Heart right ventricle (tissue), 16 donors: ENCODE measurements around the gene ARHGEF6. TPM values are rescaled to one million over a fixed set of nuclear protein-coding genes. Genes with fewer than 3 reads are reported as not detected.

Source experiments
- ATAC-seq, 8 donors: fragments of 200-7000 bp; cut with Tn5 transposase; one replicate each; pipeline ENCODE4 v1.9.1; 2020; ENCODE audit warnings: mild to moderate bottlenecking in 8 of 8, moderate library complexity in 8 of 8, moderate number of reproducible peaks in 1 of 8
- DNase-seq, 2 donors: peaks; one replicate each; pipeline ENCODE4 v3.0.0-alpha.2; 2020
- H3K27ac ChIP-seq, 10 donors: fragments of 200-600 bp; sonication (generic) in 2 of 10; one replicate each; pipeline versions ENCODE4 v1.5.0 to v1.8.0; 2020 to 2022; ENCODE audit warnings: mild to moderate bottlenecking in 3 of 10
- H3K27me3 ChIP-seq, 7 donors: fragments of 200-600 bp; one replicate each; pipeline ENCODE4 v1.8.0; 2021 to 2022; ENCODE audit warnings: mild to moderate bottlenecking in 2 of 7
- H3K36me3 ChIP-seq, 9 donors: fragments of 200-600 bp; sonication (generic) in 1 of 9; one replicate each; pipeline versions ENCODE4 v1.5.0 to v1.8.0; 2020 to 2022; ENCODE audit warnings: mild to moderate bottlenecking in 2 of 9
- H3K4me1 ChIP-seq, 9 donors: fragments of 200-600 bp; sonication (generic) in 1 of 9; one replicate each; pipeline versions ENCODE4 v1.5.0 to v1.8.0; 2020 to 2022; ENCODE audit warnings: mild to moderate bottlenecking in 4 of 9
- H3K4me3 ChIP-seq, 10 donors: fragments of 200-600 bp; sonication (generic) in 2 of 10; one replicate each; pipeline versions ENCODE4 v1.5.0 to v1.8.0; 2020 to 2022; ENCODE audit warnings: mild to moderate bottlenecking in 7 of 10, moderate library complexity in 2 of 10
- H3K9me3 ChIP-seq, 11 donors: fragments of 200-600 bp in 10 of 11; sonication (generic) in 2 of 11; one replicate each; pipeline versions ENCODE4 v1.5.0 to v1.8.0; 2013 to 2022; ENCODE audit warnings: mild to moderate bottlenecking in 2 of 11, control low read depth in 1 of 11, moderate library complexity in 1 of 11
- WGBS, 2 donors: extraction: QIAGEN DNeasy Blood & Tissue Kit; methylation state at CpG; one replicate each; pipeline ENCODE4 v1.1.7; 2013; ENCODE audit warnings: inconsistent platforms in 1 of 2; 5-methylcytosine and 5-hydroxymethylcytosine counted together
- intact Hi-C, 10 donors: fragments of 100-400 bp; cut with DNase I; formaldehyde crosslinking; loops; one replicate each; pipeline versions ENCODE4 v1.11.1 to v1.14.2; 2022
- polyA plus RNA-seq, 2 donors: library from polyadenylated mRNA; stranded (reverse); fragments of 200-250 nt; gene quantifications; one replicate each; pipeline ENCODE4 v1.2.3, GENCODE V29; 2013
- total RNA-seq, 10 donors: library from RNA; stranded (reverse); fragmentation: NEBNext Ultra II Directional in 3 of 10; extraction: Animal tissue kit (Norgen Biotek cat#: 25700) in 3 of 10; gene quantifications; one replicate each; pipeline versions ENCODE4 v1.2.1 to v1.2.4, GENCODE V29; 2021 to 2023
- TF ChIP-seq, protein P1 (sequence below), 9 donors: fragments of 200-600 bp; sonication (generic) in 2 of 9; IDR thresholded peaks; one replicate each; pipeline versions ENCODE4 v1.5.0 to v1.8.0; 2021 to 2022; ENCODE audit warnings: antibody characterized with exemption in 9 of 9, mild to moderate bottlenecking in 5 of 9, moderate library complexity in 1 of 9
- donor health status: Arrhythmogenic right ventricular cardiomyopathy.
- donor health status: ischemic (EF 13 %, LVEDD 7.1; RV severe dilation, severe dysfunction).
- donor health status: healthy with polysubstance abuse.
- donor health status: DM: no; HTN: yes; CAD: no.
- donor health status: DM: no; HTN: no; CAD: no.
- donor health status: ischemic (EF 25% LVEDD 6.9; RV normal size, moderate dysfunction).
- donor health status: ischemic (EF 25% LVEDD 5.7; RV mildly dilated, moderate dysfunction).
- donor health status: healthy.
- donor health status: DM: yes; HTN: yes; CAD: no.
- donor health status: Ischemic cardiomyopathy.
- donor health status: ischemic (EF 35%, LVEDD 5.7; RV mildly dilated, moderate dysfunction).
- donor health status: nonischemic (EF 11% LVEDD 7.7; RV severe dilation, severe dysfunction).
- donor health status: DM: yes; HTN: yes; CAD: no.
- donor health status: PGD.
- donor health status: ischemic (EF 29% LVEDD 5.4; RV normal size, mild dysfunction).
- donor health status: nonischemic (EF 23%, LVEDD 6.1; RV moderate dilation, normal function).

The ARHGEF6 gene
- total and polyA plus RNA-seq, 12 donors: 15.3 to 88.0 (median 50.2) TPM

DNA sequence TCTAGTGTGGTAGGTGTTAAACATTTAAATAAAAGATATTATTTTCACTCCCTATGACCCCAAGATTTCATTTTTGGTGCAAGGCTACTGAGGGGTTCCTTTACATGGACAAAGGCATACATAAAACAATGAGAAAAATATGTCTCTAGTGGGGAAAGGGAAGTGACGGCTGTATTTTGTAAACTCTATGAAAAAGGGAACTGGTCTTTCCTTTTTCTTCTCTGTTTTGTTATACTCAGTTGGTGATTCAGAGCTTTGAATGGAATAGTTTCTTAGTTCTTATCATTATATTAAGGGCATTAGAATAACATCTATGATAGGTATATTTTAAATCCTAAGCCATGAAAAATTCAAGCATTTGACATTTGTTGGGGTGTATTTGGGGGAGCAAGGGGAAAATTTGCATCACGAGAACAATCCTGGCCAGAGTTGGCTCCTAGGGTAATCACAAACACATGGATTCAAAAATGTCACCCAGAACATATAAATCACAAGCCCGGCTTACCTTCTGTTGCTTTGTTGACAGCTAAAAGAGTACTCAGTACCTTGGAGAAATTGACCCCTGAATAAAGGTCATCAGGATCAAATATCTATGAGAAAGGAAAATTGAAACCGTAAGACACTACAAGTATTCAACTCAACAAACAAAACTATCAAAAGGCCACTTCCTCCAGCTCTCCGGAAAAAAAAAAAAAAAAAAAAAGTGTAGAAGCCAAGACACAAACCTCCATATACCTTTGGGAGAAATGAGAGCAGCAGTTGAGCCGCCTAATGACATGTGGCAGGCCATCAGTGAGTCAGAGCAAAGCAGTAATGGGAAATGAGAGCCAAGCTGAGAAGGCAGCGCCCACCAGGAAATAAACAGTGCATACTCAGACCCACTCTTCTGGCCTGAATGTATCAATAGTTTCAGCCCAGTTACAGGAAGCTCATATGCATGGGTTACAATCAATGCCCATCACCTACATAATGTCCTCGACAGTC is 33.4 kb downstream of the ARHGEF6 start:
- H3K4me1 ChIP-seq: peaks cover 0 to 77% (median 37%) of the 10 kb centered on the region in 9 donors
- WGBS, 2 donors: 54 to 64% methylated on average over 8 of the region's 8 CpGs
- peaks cover 0 to 7% (median 0%) of the 10 kb centered on the region in 7 donors for H3K27me3 ChIP-seq
- intact Hi-C loops: loop anchor here in 1 of 10 donors (2.0 kb wide), 1 partner anchor 34 kb away; no protein-coding TSS in a partner anchor
- no peaks in the 10 kb centered on the region for H3K9me3 ChIP-seq
- TF ChIP-seq, protein P1, sequence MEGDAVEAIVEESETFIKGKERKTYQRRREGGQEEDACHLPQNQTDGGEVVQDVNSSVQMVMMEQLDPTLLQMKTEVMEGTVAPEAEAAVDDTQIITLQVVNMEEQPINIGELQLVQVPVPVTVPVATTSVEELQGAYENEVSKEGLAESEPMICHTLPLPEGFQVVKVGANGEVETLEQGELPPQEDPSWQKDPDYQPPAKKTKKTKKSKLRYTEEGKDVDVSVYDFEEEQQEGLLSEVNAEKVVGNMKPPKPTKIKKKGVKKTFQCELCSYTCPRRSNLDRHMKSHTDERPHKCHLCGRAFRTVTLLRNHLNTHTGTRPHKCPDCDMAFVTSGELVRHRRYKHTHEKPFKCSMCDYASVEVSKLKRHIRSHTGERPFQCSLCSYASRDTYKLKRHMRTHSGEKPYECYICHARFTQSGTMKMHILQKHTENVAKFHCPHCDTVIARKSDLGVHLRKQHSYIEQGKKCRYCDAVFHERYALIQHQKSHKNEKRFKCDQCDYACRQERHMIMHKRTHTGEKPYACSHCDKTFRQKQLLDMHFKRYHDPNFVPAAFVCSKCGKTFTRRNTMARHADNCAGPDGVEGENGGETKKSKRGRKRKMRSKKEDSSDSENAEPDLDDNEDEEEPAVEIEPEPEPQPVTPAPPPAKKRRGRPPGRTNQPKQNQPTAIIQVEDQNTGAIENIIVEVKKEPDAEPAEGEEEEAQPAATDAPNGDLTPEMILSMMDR (IDR thresholded peaks at IDR 0.05): no peak
- no peak overlapping the region for H3K4me3 ChIP-seq
- peak overlapping the region in 9 of 10 donors; percentile 10 to 82 (median 39) for H3K27ac ChIP-seq
- ATAC-seq (peak in 4 of 8 donors; percentile 30 to 75 (median 61)), DNase-seq (no peak)
- H3K36me3 ChIP-seq: peaks cover 0 to 31% (median 0%) of the 10 kb centered on the region in 9 donors

DNA sequence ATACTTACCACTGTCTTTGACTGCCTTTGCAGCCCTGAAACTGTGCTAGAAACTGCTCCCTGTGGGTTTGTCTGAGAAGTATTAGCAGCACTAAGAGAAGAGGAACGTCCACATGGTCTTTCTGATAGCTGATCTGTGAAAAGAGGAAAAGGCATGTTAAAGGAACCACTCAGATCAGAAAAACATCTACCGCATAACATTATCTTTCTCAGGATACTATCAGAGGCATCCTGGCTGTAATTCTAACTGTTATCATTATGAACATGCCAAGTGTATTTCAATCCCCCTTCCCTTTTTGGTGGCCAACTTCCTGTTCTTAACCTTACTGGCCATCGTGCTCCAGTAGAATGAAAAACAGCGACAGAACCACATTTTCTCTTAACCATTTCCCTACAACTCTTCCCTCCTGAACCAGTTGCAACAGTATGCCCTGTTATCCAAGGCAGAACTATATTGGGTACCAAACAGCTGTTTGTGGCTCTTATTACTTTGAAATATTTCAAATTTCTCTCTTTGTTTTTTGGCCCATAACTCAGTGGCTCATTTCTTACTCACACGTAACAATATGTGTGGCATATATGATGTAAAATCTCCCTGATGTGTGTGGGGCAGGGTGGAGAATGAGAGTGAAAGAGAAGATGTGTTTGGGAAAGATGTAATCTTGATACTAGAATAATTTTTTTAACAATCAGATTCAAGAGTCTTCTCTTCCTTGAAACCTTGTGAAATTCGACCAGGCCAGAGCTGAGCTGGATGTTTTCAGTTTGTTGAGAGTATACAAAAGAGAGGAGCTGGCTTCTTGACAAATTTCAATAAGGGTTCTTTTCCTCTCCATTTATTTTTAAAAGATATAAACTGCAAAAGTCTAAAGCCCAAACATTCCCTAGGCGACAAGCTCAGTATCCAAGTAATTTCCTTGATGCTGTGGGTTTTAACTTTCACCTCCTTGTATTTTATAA is 35.2 kb downstream of the ARHGEF6 start:
- WGBS, 2 donors: 39 to 57% methylated on average over 7 of the region's 7 CpGs
- intact Hi-C loops: loop anchor here in 1 of 10 donors (2.0 kb wide), 1 partner anchor 33 kb away; no protein-coding TSS in a partner anchor
- no peak for DNase-seq
- Histone ChIP-seq H3K27me3 (peaks cover 0 to 7% (median 0%) of the 10 kb centered on the region in 7 donors), H3K4me1 (peaks cover 0 to 61% (median 37%) of the 10 kb centered on the region in 9 donors), H3K36me3 (peaks cover 0 to 47% (median 0%) of the 10 kb centered on the region in 9 donors), H3K4me3 (no peak overlapping the region), H3K9me3 (no peaks in the 10 kb centered on the region), H3K27ac (peak overlapping the region in 6 of 10 donors; percentile 16 to 82 (median 57))
- ATAC-seq: no peak
- TF ChIP-seq, protein P1 (IDR thresholded peaks at IDR 0.05): no peak

DNA sequence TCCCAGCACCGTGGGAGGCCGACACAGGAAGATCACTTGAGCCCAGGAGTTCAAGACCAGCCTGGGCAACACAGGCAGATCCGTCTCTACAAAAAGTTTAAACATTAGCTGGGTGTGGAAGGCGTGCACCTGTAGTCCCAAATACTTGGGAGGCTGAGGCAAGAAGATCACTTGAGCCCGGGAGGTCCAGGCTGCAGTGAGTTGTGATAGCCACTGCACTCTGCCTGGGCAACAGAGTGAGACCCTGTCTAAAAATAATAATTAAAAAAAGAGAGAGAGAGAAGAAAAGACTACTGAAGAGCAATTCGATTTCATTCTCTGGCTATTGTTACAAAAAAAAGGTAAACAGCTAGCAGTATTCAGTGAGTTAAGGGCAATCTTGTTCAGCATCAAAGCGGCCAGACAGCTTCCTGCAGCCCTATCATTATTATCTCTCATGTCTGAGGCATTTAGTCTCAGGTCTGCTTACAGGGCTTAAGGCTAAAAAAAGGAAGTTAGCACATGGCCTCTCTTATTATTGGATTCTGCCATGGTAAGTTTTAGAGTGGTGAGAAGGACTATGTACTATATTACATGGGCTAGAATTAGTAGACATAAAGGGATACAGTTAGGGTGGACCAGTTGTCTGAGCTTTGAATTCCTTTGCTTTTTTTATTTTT is 37.9 kb downstream of the ARHGEF6 start:
- peaks cover 0 to 2% (median 0%) of the 10 kb centered on the region in 7 donors for H3K27me3 ChIP-seq
- peaks cover 0 to 62% (median 0%) of the 10 kb centered on the region in 9 donors for H3K36me3 ChIP-seq
- H3K4me3 ChIP-seq: no peak overlapping the region
- 85 to 89% methylated on average over 7 of the region's 7 CpGs for WGBS, 2 donors
- H3K4me1 ChIP-seq: peaks cover 0 to 39% (median 27%) of the 10 kb centered on the region in 9 donors
- intact Hi-C loops: no loop called here
- H3K9me3 ChIP-seq: no peaks in the 10 kb centered on the region
- DNase-seq (no peak), ATAC-seq (no peak)
- peak overlapping the region in 1 of 10 donors; percentile 10 for H3K27ac ChIP-seq
- TF ChIP-seq, protein P1 (IDR thresholded peaks at IDR 0.05): no peak
